ENCODE data around the gene FSTL4. TPM values are rescaled to one million over a fixed set of nuclear protein-coding genes. Genes with fewer than 3 reads are reported as not detected.

FSTL4 gene
- total and polyA plus RNA-seq, 2 of the 13 experiments (the other 11 are each of a cell fraction or from before 2014, with no cell fraction given), result 2.1 to 3.0 TPM

DNA sequence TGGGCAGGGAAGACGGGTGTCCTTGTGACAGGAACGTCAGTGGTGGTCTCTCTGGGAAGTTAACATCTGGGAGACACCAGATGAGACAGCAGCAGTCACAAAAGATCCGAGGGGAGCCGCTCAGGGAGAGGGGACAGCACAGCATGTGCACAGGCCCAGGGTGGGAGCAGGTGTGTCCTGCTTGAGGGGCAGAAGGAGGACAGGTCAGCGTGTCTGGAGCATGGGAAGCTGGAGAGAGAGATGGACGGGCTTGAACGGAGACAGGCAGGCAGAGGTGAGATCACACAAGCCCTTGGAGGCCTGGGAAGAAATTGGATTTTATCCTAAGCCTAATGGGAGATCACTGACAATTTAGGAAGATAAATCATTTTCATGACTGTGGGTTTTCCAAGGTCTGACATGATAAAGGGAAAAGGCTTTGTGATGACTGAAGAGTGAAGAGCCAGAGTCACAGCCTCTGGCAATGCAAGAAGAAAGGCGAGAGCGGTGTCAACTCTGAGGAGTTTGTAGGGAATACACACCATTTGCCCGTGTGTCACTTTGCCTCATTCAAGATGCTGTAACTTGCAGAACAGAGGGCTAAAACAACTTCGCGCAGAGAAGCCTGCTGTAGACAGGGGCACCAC is 88.3 kb downstream of the FSTL4 start (continued):
- TF ChIP-seq, protein P1, sequence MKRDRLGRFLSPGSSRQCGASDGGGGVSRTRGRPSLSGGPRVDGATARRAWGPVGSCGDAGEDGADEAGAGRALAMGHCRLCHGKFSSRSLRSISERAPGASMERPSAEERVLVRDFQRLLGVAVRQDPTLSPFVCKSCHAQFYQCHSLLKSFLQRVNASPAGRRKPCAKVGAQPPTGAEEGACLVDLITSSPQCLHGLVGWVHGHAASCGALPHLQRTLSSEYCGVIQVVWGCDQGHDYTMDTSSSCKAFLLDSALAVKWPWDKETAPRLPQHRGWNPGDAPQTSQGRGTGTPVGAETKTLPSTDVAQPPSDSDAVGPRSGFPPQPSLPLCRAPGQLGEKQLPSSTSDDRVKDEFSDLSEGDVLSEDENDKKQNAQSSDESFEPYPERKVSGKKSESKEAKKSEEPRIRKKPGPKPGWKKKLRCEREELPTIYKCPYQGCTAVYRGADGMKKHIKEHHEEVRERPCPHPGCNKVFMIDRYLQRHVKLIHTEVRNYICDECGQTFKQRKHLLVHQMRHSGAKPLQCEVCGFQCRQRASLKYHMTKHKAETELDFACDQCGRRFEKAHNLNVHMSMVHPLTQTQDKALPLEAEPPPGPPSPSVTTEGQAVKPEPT (CRISPR knock-in tag; IDR thresholded peaks at IDR 0.05; ENCODE audit: low read depth), result no peak

GRCh38 chr5:133523013-133523658 is 89.2 kb downstream of the FSTL4 start:
- no peak for TF ChIP-seq ZNF788 (CRISPR knock-in tag; IDR thresholded peaks at IDR 0.05; ENCODE audit: borderline replicate concordance)
- no peak for TF ChIP-seq ZNF484 (CRISPR knock-in tag; IDR thresholded peaks at IDR 0.05; ENCODE audit: borderline replicate concordance, low read depth)
- TF ChIP-seq ZSCAN29 (CRISPR knock-in tag; conservative IDR thresholded peaks at IDR 0.05), result no peak
- no peak for TF ChIP-seq BCL6 (CRISPR knock-in tag; IDR thresholded peaks at IDR 0.05)
- TF ChIP-seq ZNF383 (CRISPR knock-in tag; IDR thresholded peaks at IDR 0.05; ENCODE audit: borderline replicate concordance), result no peak
- no peak for TF ChIP-seq SIN3A (IDR thresholded peaks at IDR 0.05; ENCODE audit: borderline replicate concordance, low read depth, low read length)
- no peak for TF ChIP-seq MTA1 (CRISPR knock-in tag; IDR thresholded peaks at IDR 0.05; ENCODE audit: borderline replicate concordance)
- no peak for TF ChIP-seq TRIM24 (CRISPR knock-in tag; IDR thresholded peaks at IDR 0.05)
- ChIA-PET POLR2A (no interaction called here), CTCF (ENCODE audit: low intra/inter-chr PET ratio, low total read pairs) (no interaction called here)
- H3K4me2 ChIP-seq (ENCODE audit: low read depth, low read length), result no peak overlapping the region
- FAIRE-seq (no peak), ATAC-seq (no peak), DNase-seq (ENCODE audit: low spot score) (no peak)
- no peaks in the 10 kb centered on the region for H3K4me1 ChIP-seq (ENCODE audit: insufficient read depth, low read length)
- H4K20me1 ChIP-seq (ENCODE audit: insufficient read depth, low read length), result no peaks in the 10 kb centered on the region
- WGBS (ENCODE audit: low lambda C conversion rate), result 43% methylated on average over 9 of the region's 9 CpGs
- no peak overlapping the region for H2AFZ ChIP-seq (ENCODE audit: low read length)
- H3K27ac ChIP-seq (ENCODE audit: extremely low read length, insufficient read depth, low read length), result no peak overlapping the region
- no peaks in the 10 kb centered on the region for H3K9me3 ChIP-seq (ENCODE audit: low read length)
- no peaks in the 10 kb centered on the region for H3K79me2 ChIP-seq (ENCODE audit: insufficient read depth, low read length)
- intact Hi-C loops (cut with micrococcal nuclease; ENCODE audit: unreplicated experiment) (no loop called here), in situ Hi-C loops (cut with HindIII; ENCODE audit: extremely low pct_ligation_motif_present, low pct_unique_long_range_greater_than_20kb) (no loop called here)
- BruUV-seq (replicated peaks), result no TSS peak
- H3K36me3 ChIP-seq (replicated peaks in 1 of 2; ENCODE audit: control insufficient read depth in 1 of 2, insufficient read depth in 2 of 2, low read length in 2 of 2), result no peaks in the 10 kb centered on the region
- peaks cover 2 to 3% of the 10 kb centered on the region in 2 experiments; a peak in 2 of 5 replicates for H3K27me3 ChIP-seq (ENCODE audit: control insufficient read depth in 1 of 2, insufficient read depth in 2 of 2, low read length in 2 of 2)
- no peak overlapping the region for H3K4me3 ChIP-seq (replicated peaks in 1 of 3; ENCODE audit: insufficient read depth in 1 of 3, low read depth in 2 of 3, low read length in 3 of 3)
- no peak overlapping the region for H3K9ac ChIP-seq (ENCODE audit: insufficient read depth, low read depth, low read length)

Data from HepG2 (cell line).